Measurements from ENCODE around the gene VSIG10L.

The VSIG10L gene

GRCh38 chr19:51341976-51342580 is at the start of gene VSIG10L:
Gene VSIG10L, minus strand, starts transcription at chr19:51342139. Its CDS starts 15 bp downstream, at chr19:51342124.
- Histone ChIP-seq H2AFZ (ENCODE audit: low read depth, low read length) (no peak within 1 kb of the TSS), H3K4me2 (ENCODE audit: insufficient read depth, low read length) (no peak within 1 kb of the TSS), H4K20me1 (ENCODE audit: insufficient read depth, low read length) (no peaks in the 10 kb centered on the region; the same call in 1 of the 2 replicates), H3K4me3 (ENCODE audit: low read depth in 1 of 2, low read length in 2 of 2) (no peak within 1 kb of the TSS), H3K36me3 (ENCODE audit: insufficient read depth, low read length) (peaks cover 21% of the 10 kb centered on the region), H3K27ac (ENCODE audit: low read length) (no peak within 1 kb of the TSS), H3K9ac (ENCODE audit: low read depth, low read length) (no peak within 1 kb of the TSS), H3K4me1 (ENCODE audit: insufficient read depth, low read length) (peaks cover 13% of the 10 kb centered on the region), H3K9me3 (ENCODE audit: insufficient read depth, low read length, severe bottlenecking) (no peaks in the 10 kb centered on the region), H3K79me2 (ENCODE audit: insufficient read depth, low read length) (no peaks in the 10 kb centered on the region), H3K27me3 (ENCODE audit: insufficient read depth, low read length, poor library complexity) (no peaks in the 10 kb centered on the region)
- DNase-seq: no peak
- TF ChIP-seq EZH2 (IDR thresholded peaks at IDR 0.05; ENCODE audit: borderline replicate concordance, low read depth, low read length, severe bottlenecking): no peak
- TF ChIP-seq CTCF (IDR thresholded peaks at IDR 0.05; ENCODE audit: borderline replicate concordance, extremely low read depth, low read length, poor library complexity, severe bottlenecking): no peak
- ATAC-seq (ENCODE audit: insufficient read depth, low read depth): no peak

GRCh38 chr19:51391073-51391611 is 49.2 kb upstream of the VSIG10L start:
- DNase-seq (no peak), ATAC-seq (ENCODE audit: insufficient read depth, low read depth) (no peak)
- Histone ChIP-seq H3K79me2 (ENCODE audit: insufficient read depth, low read length) (peaks cover 10% of the 10 kb centered on the region), H3K27ac (ENCODE audit: low read length) (no peak overlapping the region), H3K4me2 (ENCODE audit: insufficient read depth, low read length) (no peak overlapping the region), H2AFZ (ENCODE audit: low read depth, low read length) (no peak overlapping the region), H4K20me1 (ENCODE audit: insufficient read depth, low read length) (no peaks in the 10 kb centered on the region), H3K4me3 (ENCODE audit: low read depth in 1 of 2, low read length in 2 of 2) (no peak overlapping the region), H3K36me3 (ENCODE audit: insufficient read depth, low read length) (no peaks in the 10 kb centered on the region), H3K9ac (ENCODE audit: low read depth, low read length) (no peak overlapping the region), H3K27me3 (ENCODE audit: insufficient read depth, low read length, poor library complexity) (no peaks in the 10 kb centered on the region), H3K9me3 (ENCODE audit: insufficient read depth, low read length, severe bottlenecking) (no peaks in the 10 kb centered on the region), H3K4me1 (ENCODE audit: insufficient read depth, low read length) (peaks cover 18% of the 10 kb centered on the region)
- TF ChIP-seq EZH2 (IDR thresholded peaks at IDR 0.05; ENCODE audit: borderline replicate concordance, low read depth, low read length, severe bottlenecking) (no peak), CTCF (IDR thresholded peaks at IDR 0.05; ENCODE audit: borderline replicate concordance, extremely low read depth, low read length, poor library complexity, severe bottlenecking) (no peak)

GRCh38 chr19:51389143-51389542 is 47.2 kb upstream of the VSIG10L start:
- TF ChIP-seq CTCF (IDR thresholded peaks at IDR 0.05; ENCODE audit: borderline replicate concordance, extremely low read depth, low read length, poor library complexity, severe bottlenecking) (no peak), EZH2 (IDR thresholded peaks at IDR 0.05; ENCODE audit: borderline replicate concordance, low read depth, low read length, severe bottlenecking) (no peak)
- Histone ChIP-seq H3K4me1 (ENCODE audit: insufficient read depth, low read length) (peaks cover 6% of the 10 kb centered on the region), H3K4me2 (ENCODE audit: insufficient read depth, low read length) (no peak overlapping the region), H3K27me3 (ENCODE audit: insufficient read depth, low read length, poor library complexity) (no peaks in the 10 kb centered on the region), H3K36me3 (ENCODE audit: insufficient read depth, low read length) (no peaks in the 10 kb centered on the region), H3K27ac (ENCODE audit: low read length) (no peak overlapping the region), H4K20me1 (ENCODE audit: insufficient read depth, low read length) (no peaks in the 10 kb centered on the region), H3K4me3 (ENCODE audit: low read depth in 1 of 2, low read length in 2 of 2) (no peak overlapping the region), H3K9ac (ENCODE audit: low read depth, low read length) (no peak overlapping the region), H3K9me3 (ENCODE audit: insufficient read depth, low read length, severe bottlenecking) (no peaks in the 10 kb centered on the region), H3K79me2 (ENCODE audit: insufficient read depth, low read length) (no peaks in the 10 kb centered on the region), H2AFZ (ENCODE audit: low read depth, low read length) (no peak overlapping the region)
- ATAC-seq (ENCODE audit: insufficient read depth, low read depth) (no peak), DNase-seq (no peak)

Data from DND-41 (cell line).